Erythroblast (primary cell): ENCODE results near the gene ST6GALNAC2.

ENCODE experiments used
- DNase-seq, 2 experiments: peaks; one replicate each; lab custom pipeline; 2025; lab: John Stamatoyannopoulos, UW
- GATA1 ChIP-seq: IDR thresholded peaks from 2 replicates; pipeline ENCODE4 v1.6.1; 2011; ENCODE audit warnings: low read depth, mild to moderate bottlenecking, control low read depth, low read length, moderate library complexity
- POLR2A ChIP-seq: IDR thresholded peaks from 2 replicates; pipeline ENCODE4 v1.6.1; 2011; ENCODE audit warnings: mild to moderate bottlenecking, low read length

Gene ST6GALNAC2

GRCh38 chr17:76586741-76587487 lies 1.3 kb upstream of the ST6GALNAC2 start:
- DNase-seq = no peak
- TF ChIP-seq GATA1 (no peak), POLR2A (no peak)

GRCh38 chr17:76585033-76585648 lies 519 bp downstream of the ST6GALNAC2 start:
- DNase-seq = no peak
- no peak for TF ChIP-seq POLR2A
- TF ChIP-seq GATA1 = no peak

- no peak for TF ChIP-seq POLR2A
- TF ChIP-seq GATA1 = no peak
- DNase-seq = no peak
Measured at GRCh38 chr17:76584427-76585032, 1.1 kb downstream of the ST6GALNAC2 start.

- TF ChIP-seq POLR2A = no peak
- TF ChIP-seq GATA1 = no peak
- DNase-seq = no peak
Measured at GRCh38 chr17:76582660-76583059, 3.0 kb downstream of the ST6GALNAC2 start.

GRCh38 chr17:76581515-76581914 lies 4.1 kb downstream of the ST6GALNAC2 start:
- DNase-seq = no peak

GRCh38 chr17:76579281-76579680 lies 6.4 kb downstream of the ST6GALNAC2 start:
- TF ChIP-seq POLR2A (no peak), GATA1 (no peak)
- no peak for DNase-seq

More at GRCh38 chr17:76581515-76581914, 4.1 kb downstream of the ST6GALNAC2 start:
- TF ChIP-seq GATA1 (no peak), POLR2A (no peak)

GRCh38 chr17:76578376-76578775 lies 7.3 kb downstream of the ST6GALNAC2 start:
- TF ChIP-seq GATA1 = no peak
- no peak for TF ChIP-seq POLR2A
- no peak for DNase-seq

- DNase-seq = no peak
- no peak for TF ChIP-seq GATA1
- TF ChIP-seq POLR2A = no peak
Measured at GRCh38 chr17:76577876-76578275, 7.8 kb downstream of the ST6GALNAC2 start.

- no peak for DNase-seq
- TF ChIP-seq GATA1 (no peak), POLR2A (no peak)
Measured at GRCh38 chr17:76576189-76576588, 9.5 kb downstream of the ST6GALNAC2 start.

- TF ChIP-seq GATA1 = no peak
- TF ChIP-seq POLR2A = no peak
- no peak for DNase-seq
Measured at GRCh38 chr17:76575570-76575969, 10.1 kb downstream of the ST6GALNAC2 start.

- DNase-seq = no peak
- TF ChIP-seq GATA1 = no peak
- no peak for TF ChIP-seq POLR2A
Measured at GRCh38 chr17:76574166-76574565, 11.5 kb downstream of the ST6GALNAC2 start.

- DNase-seq = no peak
- TF ChIP-seq POLR2A (no peak), GATA1 (no peak)
Measured at GRCh38 chr17:76573096-76573495, 12.6 kb downstream of the ST6GALNAC2 start.

GRCh38 chr17:76572201-76572910 lies 13.3 kb downstream of the ST6GALNAC2 start:
- no peak for DNase-seq
- no peak for TF ChIP-seq POLR2A
- TF ChIP-seq GATA1 = no peak

- TF ChIP-seq GATA1 = no peak
- TF ChIP-seq POLR2A = no peak
- no peak for DNase-seq
Measured at GRCh38 chr17:76570877-76571471, 14.7 kb downstream of the ST6GALNAC2 start.
